Gastrocnemius medialis (tissue), 4 donors: ENCODE data around the gene SYNC. TPM values are rescaled to one million over a fixed set of nuclear protein-coding genes. Genes with fewer than 3 reads are reported as not detected.

Source experiments
- ATAC-seq, 2 donors: fragments of 150-250 bp; one replicate each; pipeline ENCODE4 v1.9.1; 2016
- DNase-seq, 2 donors: peaks; one replicate each; pipeline ENCODE4 v3.0.0-alpha.2; 2019
- H3K27ac ChIP-seq, 4 donors: fragments of 200-600 bp; sonication (generic); 1 replicate in 1 of 4; 2 replicates in 3 of 4; pipeline ENCODE4 v1.5.1; 2016 to 2018; ENCODE audit warnings: mild to moderate bottlenecking in 2 of 4, moderate library complexity in 1 of 4
- H3K27me3 ChIP-seq, 3 donors: fragments of 200-600 bp; sonication (generic) in 2 of 3; 1 replicate in 1 of 3; 2 replicates in 2 of 3; pipeline versions ENCODE4 v1.5.1 to v1.6.0; 2016 to 2019; ENCODE audit warnings: mild to moderate bottlenecking in 1 of 3, moderate library complexity in 1 of 3
- H3K36me3 ChIP-seq, 2 donors: fragments of 200-600 bp; sonication (generic) in 1 of 2; one replicate each; pipeline ENCODE4 v1.5.1; 2017 to 2018
- H3K4me1 ChIP-seq, 2 donors: fragments of 200-600 bp; sonication (generic) in 1 of 2; one replicate each; pipeline ENCODE4 v1.5.1; 2016 to 2017; ENCODE audit warnings: mild to moderate bottlenecking in 2 of 2
- H3K4me3 ChIP-seq, 4 donors: fragments of 200-600 bp; sonication (generic) in 3 of 4; 1 replicate in 1 of 4; 2 replicates in 3 of 4; pipeline ENCODE4 v1.5.1; 2016 to 2019; ENCODE audit warnings: mild to moderate bottlenecking in 2 of 4
- H3K9me3 ChIP-seq, 3 donors: fragments of 200-600 bp; sonication (generic) in 2 of 3; 1 replicate in 1 of 3; 2 replicates in 2 of 3; pipeline ENCODE4 v1.5.1; 2016 to 2019
- POLR2A ChIP-seq, 2 donors: fragments of 450-650 bp; IDR thresholded peaks; one replicate each; pipeline ENCODE4 v1.6.1; 2017; ENCODE audit warnings: antibody characterized with exemption in 2 of 2, mild to moderate bottlenecking in 2 of 2, moderate library complexity in 2 of 2
- in situ Hi-C, 4 donors: fragments of 200-750 bp; cut with MboI; loops; one replicate each; pipeline versions ENCODE4 v1.15.0 to v1.8.0; 2017; ENCODE audit warnings: low sequenced_read_pairs in 4 of 4
- intact Hi-C: fragments of 100-400 bp; cut with DNase I; formaldehyde crosslinking; loops from one replicate; pipeline ENCODE4 v1.15.1; 2023; ENCODE audit warnings: low total_unique reads
- total RNA-seq, 4 donors: library from RNA; depleted of rRNA; stranded (reverse); fragments of >200 nt; gene quantifications; one replicate each; pipeline versions ENCODE4 v1.1.0 to v1.2.3, GENCODE V29; 2016
- TF ChIP-seq, protein P1 (sequence below), 5 experiments: fragments of 450-650 bp in 3 of 5; fragments of 200-600 bp in 2 of 5; sonication (generic) in 2 of 5; IDR thresholded peaks in 4 of 5; conservative IDR thresholded peaks in 1 of 5; 1 replicate in 4 of 5; 2 replicates in 1 of 5; pipeline ENCODE4 v1.5.1; 2016 to 2019; ENCODE audit warnings: antibody characterized with exemption in 5 of 5, mild to moderate bottlenecking in 3 of 5, moderate library complexity in 3 of 5

The SYNC gene
- total RNA-seq, 4 donors from 2014 or later: 68.3 to 252 (median 158) TPM

DNA sequence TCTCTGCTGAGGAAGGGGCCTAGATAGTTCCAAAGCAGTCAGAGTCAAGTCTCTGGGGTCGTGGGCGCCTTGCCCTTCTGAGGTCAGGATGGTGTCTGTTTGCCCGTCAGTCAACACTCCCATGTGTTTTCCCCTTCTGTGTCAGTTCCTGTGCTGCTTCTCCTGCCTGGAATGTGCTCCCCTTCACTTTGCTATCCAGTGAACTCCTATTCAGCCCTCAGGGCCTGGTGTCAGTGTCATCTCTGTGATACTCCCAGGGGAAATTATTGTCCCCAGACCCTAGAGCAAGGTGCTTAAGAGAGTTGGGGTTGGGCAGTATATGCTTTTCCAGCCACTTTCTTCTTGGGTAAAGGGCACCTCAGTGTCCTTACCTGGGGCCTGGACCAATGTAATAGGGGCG lies 45.8 kb upstream of the SYNC start:
- Histone ChIP-seq H3K36me3 (no peaks in the 10 kb centered on the region), H3K27me3 (no peaks in the 10 kb centered on the region), H3K4me1 (peaks cover 2 to 4% of the 10 kb centered on the region in 2 donors), H3K4me3 (no peak overlapping the region), H3K9me3 (no peaks in the 10 kb centered on the region), H3K27ac (no peak overlapping the region)
- DNase-seq: no peak
- no peak for TF ChIP-seq POLR2A (IDR thresholded peaks at IDR 0.05)
- TF ChIP-seq, protein P1, sequence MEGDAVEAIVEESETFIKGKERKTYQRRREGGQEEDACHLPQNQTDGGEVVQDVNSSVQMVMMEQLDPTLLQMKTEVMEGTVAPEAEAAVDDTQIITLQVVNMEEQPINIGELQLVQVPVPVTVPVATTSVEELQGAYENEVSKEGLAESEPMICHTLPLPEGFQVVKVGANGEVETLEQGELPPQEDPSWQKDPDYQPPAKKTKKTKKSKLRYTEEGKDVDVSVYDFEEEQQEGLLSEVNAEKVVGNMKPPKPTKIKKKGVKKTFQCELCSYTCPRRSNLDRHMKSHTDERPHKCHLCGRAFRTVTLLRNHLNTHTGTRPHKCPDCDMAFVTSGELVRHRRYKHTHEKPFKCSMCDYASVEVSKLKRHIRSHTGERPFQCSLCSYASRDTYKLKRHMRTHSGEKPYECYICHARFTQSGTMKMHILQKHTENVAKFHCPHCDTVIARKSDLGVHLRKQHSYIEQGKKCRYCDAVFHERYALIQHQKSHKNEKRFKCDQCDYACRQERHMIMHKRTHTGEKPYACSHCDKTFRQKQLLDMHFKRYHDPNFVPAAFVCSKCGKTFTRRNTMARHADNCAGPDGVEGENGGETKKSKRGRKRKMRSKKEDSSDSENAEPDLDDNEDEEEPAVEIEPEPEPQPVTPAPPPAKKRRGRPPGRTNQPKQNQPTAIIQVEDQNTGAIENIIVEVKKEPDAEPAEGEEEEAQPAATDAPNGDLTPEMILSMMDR (IDR thresholded peaks at IDR 0.05 in 4 of 5, conservative IDR thresholded peaks at IDR 0.05 in 1 of 5): no peak
- in situ Hi-C loops: no loop called here
- intact Hi-C loops: no loop called here
- ATAC-seq: no peak

DNA sequence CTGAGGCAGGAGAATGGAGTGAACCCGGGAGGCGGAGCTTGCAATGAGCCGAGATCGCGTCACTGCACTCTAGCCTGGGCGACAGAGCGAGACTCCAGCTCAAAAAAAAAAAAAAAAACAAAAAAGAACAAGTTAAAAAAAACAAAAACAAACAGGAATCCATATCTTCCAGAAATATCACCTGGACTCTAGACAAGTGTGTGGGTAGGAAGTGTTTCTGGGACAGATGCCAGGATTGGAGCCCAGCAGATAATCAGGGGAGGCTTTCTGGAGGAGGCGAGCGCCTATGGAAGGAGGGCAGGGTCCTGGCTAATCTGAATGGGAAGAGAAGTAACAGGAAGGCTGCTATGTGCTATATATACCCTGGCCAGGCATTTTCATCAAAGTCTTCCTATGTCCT lies 43.6 kb upstream of the SYNC start:
- H3K4me1 ChIP-seq: peaks cover 2 to 12% of the 10 kb centered on the region in 2 donors
- no peak for TF ChIP-seq POLR2A (IDR thresholded peaks at IDR 0.05)
- TF ChIP-seq, protein P1 (IDR thresholded peaks at IDR 0.05 in 4 of 5, conservative IDR thresholded peaks at IDR 0.05 in 1 of 5): no peak
- in situ Hi-C loops (no loop called here), intact Hi-C loops (no loop called here)
- ATAC-seq: no peak
- no peak overlapping the region for H3K27ac ChIP-seq
- H3K4me3 ChIP-seq: no peak overlapping the region
- H3K9me3 ChIP-seq: no peaks in the 10 kb centered on the region
- H3K27me3 ChIP-seq: no peaks in the 10 kb centered on the region
- H3K36me3 ChIP-seq: no peaks in the 10 kb centered on the region
- no peak for DNase-seq

DNA sequence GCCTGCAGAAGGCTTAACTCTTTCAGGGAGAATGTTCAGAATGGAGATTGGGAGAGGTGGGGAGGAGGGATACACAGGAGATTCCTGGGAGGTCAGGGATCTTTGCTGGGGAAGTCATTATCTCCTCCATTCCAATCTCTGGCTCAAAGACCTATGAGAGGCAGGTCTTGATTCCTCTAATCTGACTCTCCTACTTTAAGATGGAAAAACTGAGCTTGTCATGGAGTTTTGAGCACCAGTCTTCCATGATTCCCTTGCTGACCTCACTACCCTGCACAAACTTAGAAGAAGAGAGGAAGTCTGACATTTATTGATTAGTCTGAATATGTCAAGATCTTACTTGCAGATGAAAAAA lies 41.5 kb upstream of the SYNC start:
- no peaks in the 10 kb centered on the region for H3K27me3 ChIP-seq
- TF ChIP-seq POLR2A (IDR thresholded peaks at IDR 0.05): no peak
- TF ChIP-seq, protein P1 (IDR thresholded peaks at IDR 0.05 in 4 of 5, conservative IDR thresholded peaks at IDR 0.05 in 1 of 5): no peak
- intact Hi-C loops: no loop called here
- H3K4me3 ChIP-seq: no peak overlapping the region
- in situ Hi-C loops: no loop called here
- no peaks in the 10 kb centered on the region for H3K9me3 ChIP-seq
- no peak for DNase-seq
- no peaks in the 10 kb centered on the region for H3K36me3 ChIP-seq
- H3K4me1 ChIP-seq: peaks cover 6 to 16% of the 10 kb centered on the region in 2 donors
- ATAC-seq: no peak
- peak overlapping the region in 1 of 4 donors; percentile 81 for H3K27ac ChIP-seq

DNA sequence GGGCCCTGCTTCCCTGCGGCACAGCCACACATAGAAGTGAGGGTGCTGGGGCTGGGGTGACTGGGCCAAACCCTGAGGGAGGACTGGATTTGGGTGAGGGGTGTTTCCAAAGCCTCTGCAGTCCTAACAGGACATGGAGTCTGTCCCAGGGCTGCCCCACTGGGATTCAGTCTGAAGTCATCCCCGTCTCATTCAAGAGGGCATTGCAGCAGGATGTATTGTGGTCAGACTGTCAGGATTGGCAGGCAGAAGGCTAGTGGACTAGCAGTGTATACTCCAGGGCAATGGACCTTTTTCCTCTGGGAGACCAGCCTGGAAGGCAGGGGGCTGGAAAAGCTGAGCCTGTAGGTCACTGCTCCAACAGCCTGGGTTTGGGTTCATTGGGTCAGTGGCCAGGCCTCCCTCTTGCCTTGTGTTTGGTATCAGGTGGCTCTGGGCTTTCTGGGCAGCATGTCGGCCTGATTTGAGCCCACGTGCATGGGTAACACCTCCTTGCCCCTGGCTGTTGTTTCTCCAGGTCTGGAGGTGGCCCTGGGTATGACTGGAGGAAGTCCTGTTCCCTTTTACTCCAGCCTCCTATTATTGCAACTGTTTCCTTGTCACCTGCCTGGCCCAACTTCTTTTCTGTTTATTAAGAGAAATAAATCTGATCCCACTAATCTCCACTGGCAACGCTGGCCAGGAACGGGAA lies 41.0 kb upstream of the SYNC start:
- Histone ChIP-seq H3K4me3 (no peak overlapping the region), H3K9me3 (no peaks in the 10 kb centered on the region), H3K4me1 (peaks cover 6 to 16% of the 10 kb centered on the region in 2 donors), H3K27ac (peak overlapping the region in 3 of 4 donors; percentile 73 to 82 (median 81)), H3K36me3 (no peaks in the 10 kb centered on the region), H3K27me3 (no peaks in the 10 kb centered on the region)
- intact Hi-C loops (no loop called here), in situ Hi-C loops (no loop called here)
- ATAC-seq (no peak), DNase-seq (no peak)
- TF ChIP-seq, protein P1 (IDR thresholded peaks at IDR 0.05 in 4 of 5, conservative IDR thresholded peaks at IDR 0.05 in 1 of 5): no peak
- TF ChIP-seq POLR2A (IDR thresholded peaks at IDR 0.05): no peak

DNA sequence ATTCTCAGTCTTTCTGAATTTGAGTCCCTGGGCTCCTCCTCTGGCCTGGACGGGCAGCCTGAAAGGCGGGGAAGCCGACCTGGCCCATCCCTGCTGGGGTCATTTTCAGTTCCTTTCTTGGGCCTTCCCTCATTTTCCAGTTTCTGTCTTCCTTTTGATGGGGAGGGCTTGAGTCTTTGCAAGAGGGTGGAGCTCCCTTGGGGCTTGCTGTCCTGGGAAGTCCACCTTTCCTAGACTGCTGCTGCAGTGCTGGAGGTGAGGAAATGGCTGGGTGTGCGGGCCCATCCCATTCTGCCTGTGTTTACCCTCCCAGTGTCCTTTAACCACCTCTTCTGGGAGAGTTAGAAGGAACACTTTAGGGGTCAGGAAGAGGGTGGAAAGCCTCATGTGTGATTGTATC lies 40.4 kb upstream of the SYNC start:
- intact Hi-C loops: no loop called here
- Histone ChIP-seq H3K27ac (peak overlapping the region in 3 of 4 donors; percentile 73 to 82 (median 81)), H3K36me3 (no peaks in the 10 kb centered on the region), H3K27me3 (no peaks in the 10 kb centered on the region), H3K4me3 (peak overlapping the region in 2 of 4 donors; percentile 62 to 65), H3K9me3 (no peaks in the 10 kb centered on the region), H3K4me1 (peaks cover 6 to 16% of the 10 kb centered on the region in 2 donors)
- no peak for TF ChIP-seq POLR2A (IDR thresholded peaks at IDR 0.05)
- TF ChIP-seq, protein P1 (IDR thresholded peaks at IDR 0.05 in 4 of 5, conservative IDR thresholded peaks at IDR 0.05 in 1 of 5): no peak
- DNase-seq: no peak
- no peak for ATAC-seq
- in situ Hi-C loops: no loop called here
